AG04450 (cell line): ENCODE results near the gene GPAM. TPM values are rescaled to one million over a fixed set of nuclear protein-coding genes. Genes with fewer than 3 reads are reported as not detected.

Experiments
- CTCF ChIA-PET: fragments of 300-600, 350-600 bp; formaldehyde crosslinking; extraction: SDS; loops from one replicate; lab custom pipeline; 2022; ENCODE audit warnings: antibody characterized with exemption, inconsistent platforms; lab: Charles Lee
- POLR2A ChIA-PET: fragments of 350-600 bp; formaldehyde crosslinking; extraction: SDS; loops from one replicate; lab custom pipeline; 2021; ENCODE audit warnings: antibody characterized with exemption, inconsistent platforms; lab: Yijun Ruan, JAX
- DNase-seq: peaks from one replicate; pipeline ENCODE4 v3.0.0-alpha.2; 2011; ENCODE audit warnings: low read depth, low spot score
- H3K27ac ChIP-seq: one replicate; pipeline ENCODE4 v1.5.1; 2012; ENCODE audit warnings: low read depth, low read length, control low read depth
- H3K27me3 ChIP-seq: one replicate; pipeline ENCODE4 v1.6.0; 2012; ENCODE audit warnings: low read length; ENCODE audit not compliant: control insufficient read depth, insufficient read depth
- H3K4me3 ChIP-seq: 2 replicates; pipeline ENCODE4 v1.5.1; 2011; ENCODE audit warnings: mild to moderate bottlenecking, low read depth, low read length, control low read depth
- H3K9me3 ChIP-seq: 2 replicates; pipeline ENCODE4 v1.5.1; 2012; ENCODE audit warnings: low read length; ENCODE audit not compliant: control insufficient read depth, insufficient read depth
- CTCF ChIP-seq: IDR thresholded peaks from 2 replicates; pipeline ENCODE4 v1.5.1; 2011; ENCODE audit warnings: low read depth, low read length, control low read depth, inconsistent platforms
- polyA plus RNA-seq: library from polyadenylated mRNA; depleted of rRNA; stranded (reverse); fragments of >200 nt; gene quantifications from 2 replicates; pipeline ENCODE4 v1.2.3, GENCODE V29; 2011

Gene GPAM
- polyA plus RNA-seq, 1 experiment: 10.6 TPM

DNA sequence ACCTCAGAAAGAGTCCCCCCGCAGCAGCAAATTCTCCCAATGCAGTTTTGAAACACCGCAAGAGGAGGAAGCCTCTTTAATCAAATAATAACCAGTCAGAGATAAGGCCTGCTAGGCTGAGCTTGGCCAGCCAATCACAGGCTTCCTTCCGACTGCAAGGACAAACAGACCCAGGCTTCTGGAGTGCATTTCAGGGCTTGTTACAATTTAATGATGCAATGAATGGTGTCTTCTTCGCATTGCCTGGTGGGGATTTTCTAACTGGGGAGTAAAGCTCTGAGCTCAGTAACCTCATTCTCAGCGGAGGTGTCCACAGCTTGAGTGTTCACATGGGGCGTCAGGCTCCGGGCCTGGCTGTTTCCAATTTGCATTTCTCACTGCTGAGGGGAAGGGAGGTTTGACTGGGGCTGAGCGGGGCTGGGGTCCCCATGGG, 31.8 kb upstream of the GPAM start:
- no peaks in the 10 kb centered on the region for H3K9me3 ChIP-seq
- no peak for TF ChIP-seq CTCF
- POLR2A ChIA-PET: no interaction called here
- H3K4me3 ChIP-seq: no peak overlapping the region
- H3K27ac ChIP-seq: no peak overlapping the region
- CTCF ChIA-PET: interaction anchor here (0.6 to 1.3 kb wide), 3 partner anchors 9 to 92 kb away, joined by 3 to 5 read pairs (median 3); no protein-coding TSS in a partner anchor
- no peak for DNase-seq
- no peaks in the 10 kb centered on the region for H3K27me3 ChIP-seq

GRCh38 chr10:112214298-112214926, 30.8 kb upstream of the GPAM start:
- TF ChIP-seq CTCF: no peak
- no peaks in the 10 kb centered on the region for H3K9me3 ChIP-seq
- H3K27me3 ChIP-seq: no peaks in the 10 kb centered on the region
- ChIA-PET CTCF (interaction anchor here (1.3 kb wide), 1 partner anchor 93 kb away, joined by 5 read pairs; no protein-coding TSS in a partner anchor), POLR2A (no interaction called here)
- H3K27ac ChIP-seq: no peak overlapping the region
- DNase-seq: no peak
- no peak overlapping the region for H3K4me3 ChIP-seq

DNA sequence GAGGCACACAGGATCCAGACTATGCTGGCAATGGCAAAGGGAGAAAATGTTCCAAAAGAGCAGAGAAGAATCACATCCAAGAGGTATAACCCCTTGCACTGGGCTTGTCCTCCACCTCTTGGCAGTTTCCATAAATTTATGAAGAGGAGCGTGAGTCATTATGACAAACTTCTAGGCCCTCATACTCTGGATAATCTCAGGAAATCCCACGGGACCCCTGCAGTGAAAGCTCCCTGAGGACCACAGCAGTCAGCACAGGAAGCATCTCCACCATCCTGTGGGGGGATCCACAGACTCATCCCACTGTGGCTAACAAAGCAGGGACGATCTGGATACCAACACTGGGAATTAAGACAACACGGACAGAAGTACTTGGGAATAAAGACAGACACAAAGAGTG, 30.3 kb upstream of the GPAM start:
- no peak overlapping the region for H3K4me3 ChIP-seq
- H3K27me3 ChIP-seq: no peaks in the 10 kb centered on the region
- ChIA-PET POLR2A (no interaction called here), CTCF (no interaction called here)
- no peaks in the 10 kb centered on the region for H3K9me3 ChIP-seq
- DNase-seq: no peak
- no peak overlapping the region for H3K27ac ChIP-seq
- no peak for TF ChIP-seq CTCF

- no peak for DNase-seq
- Histone ChIP-seq H3K4me3 (no peak overlapping the region), H3K27ac (no peak overlapping the region), H3K27me3 (no peaks in the 10 kb centered on the region), H3K9me3 (no peaks in the 10 kb centered on the region)
- ChIA-PET POLR2A (no interaction called here), CTCF (no interaction called here)
- TF ChIP-seq CTCF: no peak
Measured at GRCh38 chr10:112213098-112213823, 29.7 kb upstream of the GPAM start.

DNA sequence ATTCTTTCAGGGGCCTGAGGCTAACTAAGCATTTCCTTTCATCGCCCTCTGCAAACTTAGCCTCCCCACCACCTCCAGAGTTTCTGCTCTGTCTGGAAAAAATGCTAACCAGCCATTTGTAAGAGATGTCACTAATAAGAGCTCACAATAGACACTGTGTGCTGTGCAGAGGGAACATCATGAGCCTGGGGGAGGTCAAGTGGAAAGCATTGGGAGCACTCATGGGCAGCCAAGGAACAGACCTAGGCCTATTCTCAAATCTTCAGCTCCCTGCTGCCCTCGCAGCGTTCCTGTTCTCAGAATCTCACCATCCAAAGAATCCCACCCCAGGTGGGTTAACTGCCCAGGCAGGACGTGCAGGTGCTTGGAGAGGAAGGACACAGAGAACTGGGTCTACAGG, 27.1 kb upstream of the GPAM start:
- DNase-seq: no peak
- ChIA-PET POLR2A (no interaction called here), CTCF (no interaction called here)
- H3K27ac ChIP-seq: no peak overlapping the region
- no peak for TF ChIP-seq CTCF
- H3K27me3 ChIP-seq: no peaks in the 10 kb centered on the region
- no peak overlapping the region for H3K4me3 ChIP-seq
- no peaks in the 10 kb centered on the region for H3K9me3 ChIP-seq
